GM12878 (cell line): Measurements from ENCODE around the gene WDR74. TPM values are rescaled to one million over a fixed set of nuclear protein-coding genes. Genes with fewer than 3 reads are reported as not detected.

ENCODE experiments used
- ASH2L ChIP-seq: fragments of 300-600, 200-600 bp; sonication (generic); IDR thresholded peaks from 2 replicates; pipeline ENCODE4 v1.6.1; 2017; ENCODE audit warnings: low read depth, mild to moderate bottlenecking, borderline replicate concordance
- BACH1 ChIP-seq: fragments of 450-650 bp; IDR thresholded peaks from 2 replicates; pipeline ENCODE4 v1.6.1; 2017; ENCODE audit warnings: mild to moderate bottlenecking, borderline replicate concordance
- ESRRA ChIP-seq: IDR thresholded peaks from 2 replicates; pipeline ENCODE4 v1.6.1; 2012; ENCODE audit warnings: mild to moderate bottlenecking, low read length, improper control_type of control experiment
- HDAC2 ChIP-seq: fragments of 200-600 bp; sonication (generic); IDR thresholded peaks from 2 replicates; pipeline ENCODE4 v1.6.1; 2017
- JUNB ChIP-seq: IDR thresholded peaks from 2 replicates; pipeline ENCODE4 v1.6.1; 2016; ENCODE audit warnings: antibody characterized with exemption, mild to moderate bottlenecking
- MTA2 ChIP-seq: fragments of 450-650 bp; IDR thresholded peaks from 2 replicates; pipeline ENCODE4 v1.6.1; 2016; ENCODE audit warnings: low read depth, mild to moderate bottlenecking, moderate library complexity
- NFIC ChIP-seq: IDR thresholded peaks from 2 replicates; pipeline ENCODE4 v1.6.1; 2012; ENCODE audit warnings: low read depth, mild to moderate bottlenecking, inconsistent platforms, low read length, moderate library complexity
- POLR2AphosphoS5 ChIP-seq: IDR thresholded peaks from 2 replicates; pipeline ENCODE4 v1.6.1; 2011; ENCODE audit warnings: mild to moderate bottlenecking, low read length, inconsistent platforms
- RELA ChIP-seq: fragments of 450-650 bp; IDR thresholded peaks from 2 replicates; pipeline ENCODE4 v1.8.0; 2014; ENCODE audit warnings: borderline replicate concordance; ENCODE audit not compliant: partially characterized antibody
- RUNX3 ChIP-seq: IDR thresholded peaks from 2 replicates; pipeline ENCODE4 v1.6.1; 2012; ENCODE audit warnings: low read length, inconsistent platforms
- SPI1 ChIP-seq: IDR thresholded peaks from 2 replicates; pipeline ENCODE4 v1.6.1; 2011; ENCODE audit warnings: low read depth, mild to moderate bottlenecking, low read length, moderate library complexity, borderline replicate concordance; ENCODE audit not compliant: insufficient read depth
- TCF12 ChIP-seq: IDR thresholded peaks from 2 replicates; pipeline ENCODE4 v1.6.1; 2011; ENCODE audit warnings: low read depth, mild to moderate bottlenecking, low read length
- TCF3 ChIP-seq: IDR thresholded peaks from 2 replicates; pipeline ENCODE4 v1.6.1; 2012; ENCODE audit warnings: low read depth, mild to moderate bottlenecking, low read length, borderline replicate concordance; ENCODE audit not compliant: insufficient read depth
- ZNF384 ChIP-seq: IDR thresholded peaks from 2 replicates; pipeline ENCODE4 v1.6.1; 2012; ENCODE audit warnings: low read depth, mild to moderate bottlenecking, low read length, improper control_type of control experiment, borderline replicate concordance
- polyA plus RNA-seq, 11 experiments: library from polyadenylated mRNA; depleted of rRNA in 4 of 11; unstranded in 6 of 11; stranded (reverse) in 5 of 11; fragments of >200 nt; fragmentation: Nextera tagmentation in 4 of 11; fragmentation: Illumina TruSeq in 1 of 11; extraction: Ambion mirVana in 4 of 11; extraction: Trizol in 1 of 11; gene quantifications; 1 replicate in 1 of 11; 2 replicates in 10 of 11; pipeline versions ENCODE4 v1.2.1 to v1.2.3, GENCODE V29; 2011 to 2016; ENCODE audit warnings: inconsistent platforms in 2 of 11, missing spikeins in 2 of 11, low read depth in 1 of 11
- total RNA-seq, 4 experiments: library from RNA; depleted of rRNA in 3 of 4; stranded (reverse); fragments of >200 nt in 3 of 4; fragmentation: Illumina TruSeq in 1 of 4; extraction: Trizol in 1 of 4; gene quantifications; 2 replicates each; pipeline versions ENCODE4 v1.2.1 to v1.2.3, GENCODE V29; 2013 to 2021
- TF ChIP-seq, protein P1 (sequence below): IDR thresholded peaks from 2 replicates; pipeline ENCODE4 v1.6.1; 2012; ENCODE audit warnings: low read depth, low read length, improper control_type of control experiment
- TF ChIP-seq, protein P2 (sequence below): fragments of 450-650 bp; IDR thresholded peaks from 2 replicates; pipeline ENCODE4 v1.6.1; 2017; ENCODE audit warnings: antibody characterized with exemption, mild to moderate bottlenecking, moderate library complexity
- TF ChIP-seq, protein P3 (sequence below): IDR thresholded peaks from 2 replicates; pipeline ENCODE4 v1.6.1; 2012; ENCODE audit warnings: low read depth, low read length, improper control_type of control experiment
- TF ChIP-seq, protein P4 (sequence below): fragments of 450-650 bp; IDR thresholded peaks from 2 replicates; pipeline ENCODE4 v1.6.1; 2017; ENCODE audit warnings: mild to moderate bottlenecking, low read depth, inconsistent platforms; ENCODE audit not compliant: poor library complexity, severe bottlenecking
- TF ChIP-seq, protein P5 (sequence below): fragments of 450-650 bp; conservative IDR thresholded peaks from 2 replicates; pipeline ENCODE4 v1.6.1; 2017; ENCODE audit warnings: mild to moderate bottlenecking, moderate library complexity

Gene WDR74
- total and polyA plus RNA-seq, 10 of the 15 experiments (the other 5 are each of a cell fraction or from before 2014, with no cell fraction given): 18.2 to 103 (median 60.7) TPM

DNA sequence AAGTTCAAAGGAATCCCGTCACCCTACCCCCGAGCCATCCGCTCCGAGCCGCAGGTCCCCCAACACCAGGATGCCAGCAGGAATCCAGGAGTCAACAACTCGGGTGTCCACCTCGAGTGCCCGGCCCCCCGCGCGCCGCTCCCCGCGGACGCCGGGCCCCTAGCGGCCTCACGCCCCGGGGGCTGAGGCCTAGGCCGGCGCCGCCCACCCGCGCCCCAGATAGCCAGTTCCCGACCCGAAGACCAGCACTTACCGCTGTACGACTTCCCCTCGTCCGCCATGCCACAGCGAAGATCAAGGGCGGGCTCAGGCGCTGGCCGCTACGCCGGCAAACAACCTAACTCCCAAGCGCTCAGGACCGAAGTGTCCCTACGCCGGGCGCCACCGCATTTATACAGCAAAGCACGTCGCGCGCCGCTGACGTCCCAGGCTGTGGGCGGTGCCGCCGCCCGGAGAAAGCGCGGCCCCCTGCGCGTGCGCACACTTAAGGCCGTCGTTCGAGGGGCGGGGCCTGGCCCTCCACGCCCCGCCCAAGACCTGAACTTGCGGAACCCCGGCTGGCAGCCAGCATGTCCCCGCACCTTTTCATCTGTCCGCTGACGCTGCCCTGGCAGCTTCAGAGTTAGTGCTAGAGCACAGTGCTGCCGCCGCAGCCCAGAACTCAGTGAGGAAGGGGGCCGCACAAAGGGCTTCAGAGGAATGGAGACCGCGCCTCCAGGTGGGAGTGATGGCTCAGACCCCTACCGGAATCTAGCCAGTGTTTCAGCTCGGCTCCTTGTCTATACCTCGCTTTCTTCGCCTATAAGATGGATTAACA, 34.1 kb downstream of the WDR74 start, which contains the start of gene NXF1 (continued):
- TF ChIP-seq BACH1: peak; percentile 97
- peak; percentile 77; the same call in 1 of the 2 replicates for TF ChIP-seq ASH2L
- TF ChIP-seq RUNX3: peak; percentile 3; the same call in 1 of the 2 replicates
- 0 out of 2 replicates have a peak, but pooled peaks have one; percentile 13 for TF ChIP-seq SPI1
- no peak for TF ChIP-seq JUNB
- TF ChIP-seq ZNF384: 0 out of 2 replicates have a peak, but pooled peaks have one; percentile 16
- TF ChIP-seq, protein P1, sequence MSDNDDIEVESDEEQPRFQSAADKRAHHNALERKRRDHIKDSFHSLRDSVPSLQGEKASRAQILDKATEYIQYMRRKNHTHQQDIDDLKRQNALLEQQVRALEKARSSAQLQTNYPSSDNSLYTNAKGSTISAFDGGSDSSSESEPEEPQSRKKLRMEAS: peak; percentile 76; the same call in 1 of the 2 replicates
- TF ChIP-seq TCF12: peak; percentile 91; the same call in 1 of the 2 replicates
- peak; percentile 23 for TF ChIP-seq RELA
- TF ChIP-seq, protein P2, sequence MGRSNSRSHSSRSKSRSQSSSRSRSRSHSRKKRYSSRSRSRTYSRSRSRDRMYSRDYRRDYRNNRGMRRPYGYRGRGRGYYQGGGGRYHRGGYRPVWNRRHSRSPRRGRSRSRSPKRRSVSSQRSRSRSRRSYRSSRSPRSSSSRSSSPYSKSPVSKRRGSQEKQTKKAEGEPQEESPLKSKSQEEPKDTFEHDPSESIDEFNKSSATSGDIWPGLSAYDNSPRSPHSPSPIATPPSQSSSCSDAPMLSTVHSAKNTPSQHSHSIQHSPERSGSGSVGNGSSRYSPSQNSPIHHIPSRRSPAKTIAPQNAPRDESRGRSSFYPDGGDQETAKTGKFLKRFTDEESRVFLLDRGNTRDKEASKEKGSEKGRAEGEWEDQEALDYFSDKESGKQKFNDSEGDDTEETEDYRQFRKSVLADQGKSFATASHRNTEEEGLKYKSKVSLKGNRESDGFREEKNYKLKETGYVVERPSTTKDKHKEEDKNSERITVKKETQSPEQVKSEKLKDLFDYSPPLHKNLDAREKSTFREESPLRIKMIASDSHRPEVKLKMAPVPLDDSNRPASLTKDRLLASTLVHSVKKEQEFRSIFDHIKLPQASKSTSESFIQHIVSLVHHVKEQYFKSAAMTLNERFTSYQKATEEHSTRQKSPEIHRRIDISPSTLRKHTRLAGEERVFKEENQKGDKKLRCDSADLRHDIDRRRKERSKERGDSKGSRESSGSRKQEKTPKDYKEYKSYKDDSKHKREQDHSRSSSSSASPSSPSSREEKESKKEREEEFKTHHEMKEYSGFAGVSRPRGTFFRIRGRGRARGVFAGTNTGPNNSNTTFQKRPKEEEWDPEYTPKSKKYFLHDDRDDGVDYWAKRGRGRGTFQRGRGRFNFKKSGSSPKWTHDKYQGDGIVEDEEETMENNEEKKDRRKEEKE: peak; percentile 66; the same call in 1 of the 2 replicates
- TF ChIP-seq, protein P3, sequence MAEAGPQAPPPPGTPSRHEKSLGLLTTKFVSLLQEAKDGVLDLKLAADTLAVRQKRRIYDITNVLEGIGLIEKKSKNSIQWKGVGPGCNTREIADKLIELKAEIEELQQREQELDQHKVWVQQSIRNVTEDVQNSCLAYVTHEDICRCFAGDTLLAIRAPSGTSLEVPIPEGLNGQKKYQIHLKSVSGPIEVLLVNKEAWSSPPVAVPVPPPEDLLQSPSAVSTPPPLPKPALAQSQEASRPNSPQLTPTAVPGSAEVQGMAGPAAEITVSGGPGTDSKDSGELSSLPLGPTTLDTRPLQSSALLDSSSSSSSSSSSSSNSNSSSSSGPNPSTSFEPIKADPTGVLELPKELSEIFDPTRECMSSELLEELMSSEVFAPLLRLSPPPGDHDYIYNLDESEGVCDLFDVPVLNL: peak; percentile 50; the same call in 1 of the 2 replicates
- TF ChIP-seq ESRRA: no peak
- no peak for TF ChIP-seq NFIC
- TF ChIP-seq POLR2AphosphoS5: peak; percentile 100
- TF ChIP-seq TCF3: peak; percentile 94
- TF ChIP-seq MTA2: no peak
- TF ChIP-seq, protein P4, sequence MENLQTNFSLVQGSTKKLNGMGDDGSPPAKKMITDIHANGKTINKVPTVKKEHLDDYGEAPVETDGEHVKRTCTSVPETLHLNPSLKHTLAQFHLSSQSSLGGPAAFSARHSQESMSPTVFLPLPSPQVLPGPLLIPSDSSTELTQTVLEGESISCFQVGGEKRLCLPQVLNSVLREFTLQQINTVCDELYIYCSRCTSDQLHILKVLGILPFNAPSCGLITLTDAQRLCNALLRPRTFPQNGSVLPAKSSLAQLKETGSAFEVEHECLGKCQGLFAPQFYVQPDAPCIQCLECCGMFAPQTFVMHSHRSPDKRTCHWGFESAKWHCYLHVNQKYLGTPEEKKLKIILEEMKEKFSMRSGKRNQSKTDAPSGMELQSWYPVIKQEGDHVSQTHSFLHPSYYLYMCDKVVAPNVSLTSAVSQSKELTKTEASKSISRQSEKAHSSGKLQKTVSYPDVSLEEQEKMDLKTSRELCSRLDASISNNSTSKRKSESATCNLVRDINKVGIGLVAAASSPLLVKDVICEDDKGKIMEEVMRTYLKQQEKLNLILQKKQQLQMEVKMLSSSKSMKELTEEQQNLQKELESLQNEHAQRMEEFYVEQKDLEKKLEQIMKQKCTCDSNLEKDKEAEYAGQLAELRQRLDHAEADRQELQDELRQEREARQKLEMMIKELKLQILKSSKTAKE: no peak
- TF ChIP-seq, protein P5, sequence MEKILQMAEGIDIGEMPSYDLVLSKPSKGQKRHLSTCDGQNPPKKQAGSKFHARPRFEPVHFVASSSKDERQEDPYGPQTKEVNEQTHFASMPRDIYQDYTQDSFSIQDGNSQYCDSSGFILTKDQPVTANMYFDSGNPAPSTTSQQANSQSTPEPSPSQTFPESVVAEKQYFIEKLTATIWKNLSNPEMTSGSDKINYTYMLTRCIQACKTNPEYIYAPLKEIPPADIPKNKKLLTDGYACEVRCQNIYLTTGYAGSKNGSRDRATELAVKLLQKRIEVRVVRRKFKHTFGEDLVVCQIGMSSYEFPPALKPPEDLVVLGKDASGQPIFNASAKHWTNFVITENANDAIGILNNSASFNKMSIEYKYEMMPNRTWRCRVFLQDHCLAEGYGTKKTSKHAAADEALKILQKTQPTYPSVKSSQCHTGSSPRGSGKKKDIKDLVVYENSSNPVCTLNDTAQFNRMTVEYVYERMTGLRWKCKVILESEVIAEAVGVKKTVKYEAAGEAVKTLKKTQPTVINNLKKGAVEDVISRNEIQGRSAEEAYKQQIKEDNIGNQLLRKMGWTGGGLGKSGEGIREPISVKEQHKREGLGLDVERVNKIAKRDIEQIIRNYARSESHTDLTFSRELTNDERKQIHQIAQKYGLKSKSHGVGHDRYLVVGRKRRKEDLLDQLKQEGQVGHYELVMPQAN: peak; percentile 97
- no peak for TF ChIP-seq HDAC2
